BLaER1 (cell line): ENCODE data around the gene MARCO.
"Not testable (repeated sequence)": the region's sequence is repeated elsewhere in the genome, so short reads cannot be mapped to it uniquely, and the experiment has no call there.

Source experiments
- H3K27ac ChIP-seq: shearing (Covaris generic); formaldehyde crosslinking; 2 replicates; pipeline ENCODE4 v1.8.1; 2022
- H3K27me3 ChIP-seq: shearing (Covaris generic); formaldehyde crosslinking; 2 replicates; pipeline ENCODE4 v1.8.1; 2022
- H3K36me3 ChIP-seq: shearing (Covaris generic); formaldehyde crosslinking; 2 replicates; pipeline ENCODE4 v1.8.1; 2022
- H3K4me1 ChIP-seq: shearing (Covaris generic); formaldehyde crosslinking; 2 replicates; pipeline ENCODE4 v1.8.1; 2022
- H3K4me2 ChIP-seq: shearing (Covaris generic); formaldehyde crosslinking; 2 replicates; pipeline ENCODE4 v1.8.1; 2022
- H3K4me3 ChIP-seq: shearing (Covaris generic); formaldehyde crosslinking; 2 replicates; pipeline ENCODE4 v1.8.1; 2022
- H3K9ac ChIP-seq: shearing (Covaris generic); formaldehyde crosslinking; 2 replicates; pipeline ENCODE4 v1.8.1; 2022
- H3K9me3 ChIP-seq: shearing (Covaris generic); formaldehyde crosslinking; 2 replicates; pipeline ENCODE4 v1.8.1; 2022
- H4K20me1 ChIP-seq: shearing (Covaris generic); formaldehyde crosslinking; 2 replicates; pipeline ENCODE4 v1.8.1; 2022
- Cebpa-rat ChIP-seq: shearing (Covaris generic); IDR thresholded peaks from 2 replicates; pipeline ENCODE4 v1.8.1; 2022

The MARCO gene

DNA sequence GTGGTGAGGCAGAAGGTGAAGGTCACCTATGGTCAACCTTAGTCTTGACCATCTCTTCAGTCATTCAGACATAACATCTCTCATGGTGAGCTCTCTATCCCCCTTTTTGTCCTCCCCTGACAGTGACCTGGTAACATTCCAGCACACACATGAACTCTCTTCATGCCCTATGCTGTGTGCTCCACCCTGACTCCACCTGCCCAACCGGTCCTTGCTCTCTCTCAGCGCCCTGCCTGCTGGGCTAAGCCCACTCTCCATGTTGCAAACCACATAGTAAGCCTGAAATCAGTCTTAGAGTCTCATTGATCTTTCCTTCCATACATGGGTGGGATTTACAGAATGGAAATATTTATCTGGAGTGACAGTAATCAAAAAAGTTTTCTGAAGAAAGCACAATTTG is 52.8 kb downstream of the MARCO start:
- H3K27ac ChIP-seq, result no peak overlapping the region
- no peaks in the 10 kb centered on the region for H3K27me3 ChIP-seq

DNA sequence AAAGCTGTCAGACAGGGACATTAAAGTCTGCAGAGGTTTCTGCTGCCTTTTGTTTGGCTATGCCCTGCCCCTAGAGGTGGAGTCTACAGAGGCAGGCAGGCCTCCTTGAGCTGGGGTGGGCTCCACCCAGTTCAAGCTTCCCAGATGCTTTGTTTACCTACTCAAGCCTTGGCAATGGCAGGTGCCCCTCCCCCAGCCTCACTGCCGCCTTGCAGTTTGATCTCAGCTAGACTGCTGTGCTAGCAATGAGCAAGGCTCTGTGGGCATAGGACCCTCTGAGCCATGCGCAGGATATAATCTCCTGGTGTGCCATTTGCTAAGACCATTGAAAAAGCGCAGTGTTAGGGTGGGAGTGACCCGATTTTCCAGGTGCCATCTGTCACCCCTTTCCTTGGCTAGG is 61.9 kb downstream of the MARCO start:
- H3K9ac ChIP-seq, H3K27me3 ChIP-seq, H3K4me3 ChIP-seq, H3K4me1 ChIP-seq, H4K20me1 ChIP-seq, H3K36me3 ChIP-seq, H3K27ac ChIP-seq, H3K4me2 ChIP-seq: not testable (repeated sequence)
- peaks cover 12% of the 10 kb centered on the region; the same call in 1 of the 2 replicates for H3K9me3 ChIP-seq

More for the DNA sequence above, 52.8 kb downstream of the MARCO start:
- no peaks in the 10 kb centered on the region for H3K9me3 ChIP-seq
- no peak for TF ChIP-seq Cebpa-rat
- H3K9ac ChIP-seq, result no peak overlapping the region
- no peaks in the 10 kb centered on the region for H3K36me3 ChIP-seq
- no peaks in the 10 kb centered on the region for H4K20me1 ChIP-seq
- H3K4me1 ChIP-seq, result no peaks in the 10 kb centered on the region
- H3K4me3 ChIP-seq, result no peak overlapping the region
- no peak overlapping the region for H3K4me2 ChIP-seq

DNA sequence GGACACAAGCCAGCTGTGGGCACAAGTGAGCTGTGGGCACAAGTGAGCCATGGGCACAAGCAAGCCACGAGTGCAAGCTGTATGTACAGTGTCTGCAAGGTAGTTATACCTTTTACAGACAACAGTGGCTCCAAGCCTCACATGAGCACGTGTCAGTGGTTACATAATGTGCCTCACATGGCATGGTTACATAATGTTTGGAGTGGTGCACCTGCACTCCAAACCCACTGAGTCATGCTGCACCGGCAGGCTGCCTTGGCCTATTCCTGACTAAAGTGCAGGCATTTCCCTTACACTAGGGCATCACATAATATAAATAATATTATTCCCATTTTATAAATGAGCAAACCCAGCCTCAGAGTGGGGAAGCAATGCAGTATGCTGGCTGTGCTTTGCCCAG is 62.6 kb downstream of the MARCO start:
- no peak for TF ChIP-seq Cebpa-rat
- H4K20me1 ChIP-seq, result no peaks in the 10 kb centered on the region
- H3K27ac ChIP-seq, result no peak overlapping the region
- no peak overlapping the region for H3K4me3 ChIP-seq
- no peaks in the 10 kb centered on the region for H3K4me1 ChIP-seq
- peaks cover 12% of the 10 kb centered on the region; the same call in 1 of the 2 replicates for H3K9me3 ChIP-seq
- no peak overlapping the region for H3K9ac ChIP-seq
- no peaks in the 10 kb centered on the region for H3K36me3 ChIP-seq
- no peaks in the 10 kb centered on the region for H3K27me3 ChIP-seq
- no peak overlapping the region for H3K4me2 ChIP-seq

DNA sequence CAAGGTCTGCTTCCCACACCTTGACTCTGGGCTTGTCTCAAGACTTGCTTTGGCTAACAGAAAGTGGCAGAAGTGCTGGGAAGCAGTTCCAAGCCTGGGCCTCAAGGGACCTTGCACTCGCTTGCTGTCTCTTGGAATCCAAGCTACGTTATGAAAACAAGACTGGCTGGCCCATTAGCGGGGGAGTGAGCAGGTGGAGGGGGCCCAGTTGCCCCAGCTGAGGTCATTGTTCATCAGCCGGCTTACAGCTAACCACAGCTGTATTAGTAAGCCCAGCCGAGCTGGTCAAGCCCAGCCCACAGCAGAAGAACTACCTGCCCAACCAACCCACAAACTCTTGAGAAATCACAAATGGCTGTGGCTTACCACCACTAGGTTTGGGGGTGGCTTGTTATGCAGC is 63.1 kb downstream of the MARCO start:
- Histone ChIP-seq H3K9ac (no peak overlapping the region), H3K4me2 (no peak overlapping the region), H4K20me1 (no peaks in the 10 kb centered on the region), H3K4me3 (no peak overlapping the region), H3K27ac (no peak overlapping the region), H3K27me3 (no peaks in the 10 kb centered on the region), H3K4me1 (no peaks in the 10 kb centered on the region), H3K36me3 (no peaks in the 10 kb centered on the region), H3K9me3 (peaks cover 12% of the 10 kb centered on the region; the same call in 1 of the 2 replicates)
- no peak for TF ChIP-seq Cebpa-rat

DNA sequence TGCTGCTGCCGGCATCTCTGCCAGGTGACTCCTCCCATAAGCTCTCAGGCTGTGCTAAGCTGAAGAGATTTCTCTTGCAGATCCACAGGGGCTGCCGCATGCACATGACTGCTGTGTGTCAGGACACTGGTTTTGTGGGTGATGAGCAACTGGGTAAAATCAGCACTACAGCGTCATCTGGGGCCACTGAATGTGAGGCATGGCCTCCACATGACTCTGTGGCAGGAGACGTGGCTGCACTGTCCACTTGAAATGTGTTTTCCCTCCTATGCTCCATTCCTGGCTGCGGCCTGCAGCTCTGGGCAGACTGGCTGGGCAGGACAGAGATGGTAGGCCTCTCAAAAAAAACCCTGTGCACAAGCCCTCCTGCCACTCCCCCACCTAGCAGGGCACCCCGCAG is 63.6 kb downstream of the MARCO start:
- H3K9me3 ChIP-seq, result peaks cover 12% of the 10 kb centered on the region; the same call in 1 of the 2 replicates
- no peak overlapping the region for H3K4me3 ChIP-seq
- no peaks in the 10 kb centered on the region for H3K4me1 ChIP-seq
- no peaks in the 10 kb centered on the region for H3K27me3 ChIP-seq
- no peak overlapping the region for H3K4me2 ChIP-seq
- H3K27ac ChIP-seq, result no peak overlapping the region
- H3K9ac ChIP-seq, result no peak overlapping the region
- no peaks in the 10 kb centered on the region for H4K20me1 ChIP-seq
- H3K36me3 ChIP-seq, result no peaks in the 10 kb centered on the region
- TF ChIP-seq Cebpa-rat, result no peak

DNA sequence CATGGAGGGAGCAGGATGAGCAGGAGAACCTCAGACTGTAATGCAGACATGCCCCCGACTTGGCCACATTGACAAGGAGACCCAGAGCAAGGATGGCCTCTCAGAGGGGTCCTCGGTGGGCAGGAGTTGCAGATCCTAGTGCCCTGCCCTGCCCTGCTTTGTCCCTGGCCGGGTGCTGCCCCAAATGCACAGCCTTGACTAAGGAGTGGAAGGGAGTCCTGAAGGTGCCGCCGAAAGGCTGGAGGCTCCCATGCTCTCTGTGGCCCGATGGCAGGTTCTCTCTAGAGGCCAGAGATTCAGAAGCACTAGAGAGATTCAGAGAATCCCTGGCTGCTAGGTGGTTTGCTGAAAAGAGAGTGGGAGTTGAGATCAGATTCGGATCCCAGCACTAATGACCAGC is 64.4 kb downstream of the MARCO start:
- Histone ChIP-seq H3K27me3 (peaks cover 3% of the 10 kb centered on the region; the same call in 1 of the 2 replicates), H4K20me1 (no peaks in the 10 kb centered on the region), H3K4me2 (no peak overlapping the region), H3K9ac (no peak overlapping the region), H3K4me1 (no peaks in the 10 kb centered on the region), H3K4me3 (no peak overlapping the region), H3K36me3 (no peaks in the 10 kb centered on the region), H3K27ac (no peak overlapping the region), H3K9me3 (peaks cover 12% of the 10 kb centered on the region; the same call in 1 of the 2 replicates)
- TF ChIP-seq Cebpa-rat, result no peak

DNA sequence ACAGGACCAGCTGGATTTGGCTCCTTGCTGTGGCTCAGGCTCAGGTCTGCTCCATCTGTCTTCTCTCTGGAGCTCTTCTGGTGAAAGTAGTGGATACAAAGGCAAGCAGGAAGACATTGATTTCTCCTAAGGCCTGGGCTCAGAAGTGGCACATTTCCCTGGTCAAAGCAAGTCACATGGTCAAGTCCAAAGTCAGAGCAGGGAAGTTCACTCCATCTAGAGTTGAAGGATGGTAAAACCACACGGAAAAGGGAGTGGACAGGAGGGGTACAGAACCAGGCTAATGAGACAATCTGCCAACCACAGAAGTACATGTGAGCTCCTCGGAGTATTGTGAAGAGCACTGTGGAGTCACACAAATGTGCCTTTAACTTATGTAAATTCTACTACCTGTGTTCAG is 66.1 kb downstream of the MARCO start:
- Histone ChIP-seq H3K9ac (no peak overlapping the region), H3K27ac (no peak overlapping the region), H3K27me3 (peaks cover 3% of the 10 kb centered on the region; the same call in 1 of the 2 replicates), H4K20me1 (no peaks in the 10 kb centered on the region), H3K4me2 (no peak overlapping the region), H3K9me3 (peaks cover 12% of the 10 kb centered on the region; the same call in 1 of the 2 replicates), H3K4me1 (no peaks in the 10 kb centered on the region), H3K4me3 (no peak overlapping the region), H3K36me3 (no peaks in the 10 kb centered on the region)
- TF ChIP-seq Cebpa-rat, result no peak

DNA sequence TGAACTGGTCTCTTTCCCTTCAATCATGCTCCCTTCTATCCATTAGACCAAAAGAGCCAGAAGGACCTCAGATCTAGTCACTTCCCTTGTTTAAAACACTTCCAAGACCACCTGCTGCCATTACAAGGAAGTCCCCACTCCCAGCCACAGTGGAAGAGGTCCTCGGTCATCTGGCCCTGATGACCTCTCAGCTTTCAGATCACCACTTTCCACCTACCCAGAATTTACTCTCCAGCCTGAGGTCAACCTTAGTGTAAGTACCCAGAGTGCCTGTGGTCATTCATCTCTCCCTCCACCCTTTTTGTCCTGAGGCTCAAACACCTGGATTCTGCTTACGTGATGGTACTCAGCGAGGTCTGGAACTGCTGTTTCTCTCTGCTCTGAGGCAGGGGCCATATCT is 67.1 kb downstream of the MARCO start:
- Histone ChIP-seq H3K36me3 (no peaks in the 10 kb centered on the region), H3K9ac (no peak overlapping the region), H3K4me1 (peaks cover 6% of the 10 kb centered on the region), H3K9me3 (peaks cover 8% of the 10 kb centered on the region; the same call in 1 of the 2 replicates), H3K27me3 (peaks cover 3% of the 10 kb centered on the region; the same call in 1 of the 2 replicates), H3K4me3 (no peak overlapping the region), H4K20me1 (no peaks in the 10 kb centered on the region), H3K27ac (no peak overlapping the region), H3K4me2 (no peak overlapping the region)
- no peak for TF ChIP-seq Cebpa-rat

DNA sequence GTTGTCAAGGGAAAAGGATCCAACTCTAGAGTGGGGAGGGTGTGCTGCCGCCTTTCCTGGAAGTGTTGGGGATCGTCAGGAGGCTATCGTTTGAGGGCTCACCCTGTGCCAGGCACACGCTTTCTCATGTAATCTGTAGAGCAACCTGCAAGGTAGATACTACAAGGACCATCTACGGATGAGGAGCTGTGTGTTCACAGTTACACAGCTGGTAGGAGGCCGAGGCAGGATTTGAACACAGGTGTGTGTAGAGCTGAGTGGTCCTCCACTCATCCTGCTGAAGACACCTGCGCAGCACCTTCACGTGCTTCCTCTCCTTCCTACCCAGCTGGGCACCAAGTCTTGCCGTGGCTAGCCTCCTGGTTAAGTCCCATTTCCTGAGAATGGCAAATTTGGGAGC is 68.3 kb downstream of the MARCO start:
- no peaks in the 10 kb centered on the region for H3K9me3 ChIP-seq
- no peak overlapping the region for H3K27ac ChIP-seq
- no peak overlapping the region for H3K9ac ChIP-seq
- H3K36me3 ChIP-seq, result no peaks in the 10 kb centered on the region
- no peak overlapping the region for H3K4me2 ChIP-seq
- peaks cover 3% of the 10 kb centered on the region; the same call in 1 of the 2 replicates for H3K27me3 ChIP-seq
- no peak for TF ChIP-seq Cebpa-rat
- H3K4me3 ChIP-seq, result no peak overlapping the region
- H4K20me1 ChIP-seq, result no peaks in the 10 kb centered on the region
- peaks cover 6% of the 10 kb centered on the region for H3K4me1 ChIP-seq

DNA sequence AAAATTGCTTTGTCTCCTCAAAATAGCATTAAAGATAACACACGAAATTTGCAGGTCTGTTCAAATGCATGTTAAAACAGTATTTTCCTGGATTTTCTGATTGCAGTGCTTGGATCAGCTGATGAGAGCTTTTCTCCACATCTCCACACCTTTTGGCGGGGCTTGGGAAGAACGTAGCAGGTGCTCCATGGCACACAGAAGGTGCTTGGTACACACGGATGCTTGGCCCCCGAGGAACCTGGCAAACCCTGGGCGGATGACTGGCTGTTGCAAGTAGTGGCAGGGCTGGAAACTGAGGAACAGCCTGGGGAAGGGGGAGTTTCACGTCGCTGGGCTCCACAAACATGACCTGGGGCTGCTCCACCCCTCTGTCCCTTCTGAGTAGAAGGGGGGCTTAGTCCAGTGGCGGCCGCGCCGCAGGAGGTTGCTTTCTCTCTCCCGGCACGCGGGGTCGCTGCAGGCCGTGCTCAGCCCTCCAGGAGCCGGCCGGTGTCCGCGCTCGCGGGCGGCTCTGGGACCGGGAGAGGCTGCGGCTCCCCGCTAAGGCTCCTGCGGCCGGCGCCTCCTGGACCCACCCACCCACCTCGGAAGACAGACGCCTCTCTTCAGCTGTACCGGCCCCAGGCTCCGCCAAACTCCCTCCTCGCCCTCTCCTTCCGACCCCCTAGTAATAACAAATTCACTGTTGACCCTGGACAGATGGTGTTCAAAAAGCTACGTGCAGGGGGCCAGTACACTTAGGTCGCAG is 69.3 kb downstream of the MARCO start:
- Histone ChIP-seq H3K4me3 (no peak overlapping the region), H3K27me3 (peaks cover 3% of the 10 kb centered on the region; the same call in 1 of the 2 replicates), H3K9me3 (no peaks in the 10 kb centered on the region), H3K4me2 (no peak overlapping the region), H3K9ac (no peak overlapping the region), H3K4me1 (peaks cover 6% of the 10 kb centered on the region), H3K36me3 (no peaks in the 10 kb centered on the region), H4K20me1 (no peaks in the 10 kb centered on the region), H3K27ac (no peak overlapping the region)
- TF ChIP-seq Cebpa-rat, result no peak
